Breast epithelium (tissue), 4 donors: Measurements from ENCODE around the gene ZNF681. TPM values are rescaled to one million over a fixed set of nuclear protein-coding genes. Genes with fewer than 3 reads are reported as not detected.

ENCODE experiments used
- DNase-seq, 2 donors: peaks; one replicate each; pipeline ENCODE4 v3.0.0-alpha.2; 2019; ENCODE audit warnings: low spot score in 2 of 2
- H3K27ac ChIP-seq, 2 donors: fragments of 200-600 bp; sonication (generic) in 1 of 2; one replicate each; pipeline ENCODE4 v1.5.1; 2016 to 2019; ENCODE audit warnings: mild to moderate bottlenecking in 1 of 2
- H3K27me3 ChIP-seq, 2 donors: fragments of 200-600 bp; sonication (generic) in 1 of 2; one replicate each; pipeline versions ENCODE4 v1.5.1 to v1.6.0; 2017 to 2019; ENCODE audit warnings: control low read depth in 1 of 2, mild to moderate bottlenecking in 1 of 2
- H3K36me3 ChIP-seq: fragments of 200-600 bp; one replicate; pipeline ENCODE4 v1.5.1; 2019
- H3K4me1 ChIP-seq, 2 donors: fragments of 200-600 bp; sonication (generic); one replicate each; pipeline ENCODE4 v1.5.1; 2016 to 2019; ENCODE audit warnings: control low read depth in 1 of 2
- H3K4me3 ChIP-seq, 3 donors: fragments of 200-600 bp; sonication (generic); 1 replicate in 2 of 3; 2 replicates in 1 of 3; pipeline ENCODE4 v1.5.1; 2016 to 2019; ENCODE audit warnings: mild to moderate bottlenecking in 3 of 3, moderate library complexity in 2 of 3
- H3K9me3 ChIP-seq, 2 donors: fragments of 200-600 bp; sonication (generic) in 1 of 2; one replicate each; pipeline ENCODE4 v1.5.1; 2016 to 2019; ENCODE audit warnings: control low read depth in 1 of 2
- POLR2A ChIP-seq: fragments of 450-650 bp; IDR thresholded peaks from one replicate; pipeline ENCODE4 v1.6.1; 2016; ENCODE audit warnings: antibody characterized with exemption, mild to moderate bottlenecking, moderate library complexity
- POLR2AphosphoS5 ChIP-seq, 3 donors: sonication (generic); formaldehyde crosslinking; IDR thresholded peaks; one replicate each; pipeline ENCODE4 v1.6.1; 2017; ENCODE audit warnings: antibody characterized with exemption in 3 of 3
- intact Hi-C: fragments of 100-400 bp; cut with DNase I; formaldehyde crosslinking; loops from one replicate; pipeline ENCODE4 v1.15.1; 2023; ENCODE audit warnings: low total_unique reads
- total RNA-seq, 3 donors: library from RNA; depleted of rRNA; stranded (reverse); fragments of >200 nt; gene quantifications; one replicate each; pipeline ENCODE4 v1.1.0, GENCODE V29; 2016
- TF ChIP-seq, protein P1 (sequence below), 3 donors: fragments of 450-650 bp; IDR thresholded peaks; one replicate each; pipeline ENCODE4 v1.5.1; 2016 to 2017; ENCODE audit warnings: antibody characterized with exemption in 3 of 3, mild to moderate bottlenecking in 3 of 3, moderate library complexity in 3 of 3

Gene ZNF681
- total RNA-seq, 3 donors from 2014 or later, result 1.1 to 6.1 (median 2.6) TPM

DNA sequence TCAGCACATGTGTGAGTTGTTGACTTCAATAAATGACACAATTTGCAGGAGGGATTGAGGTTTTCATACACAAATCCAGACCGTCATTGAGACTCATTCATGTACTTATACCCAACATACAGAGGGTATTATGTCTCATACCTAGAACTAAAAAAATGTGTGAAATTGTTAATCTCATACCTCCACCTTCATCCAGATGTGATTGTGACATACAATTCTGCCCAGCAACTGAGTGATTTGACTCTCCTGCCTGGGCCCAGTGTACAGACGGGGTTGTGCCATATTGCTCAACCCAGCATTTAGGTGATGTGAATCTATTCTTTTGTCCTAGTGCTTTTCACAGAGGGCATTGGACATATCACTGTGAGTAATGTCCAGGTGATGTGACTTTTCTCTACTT lies 12.6 kb upstream of the ZNF681 start:
- Histone ChIP-seq H3K9me3 (no peaks in the 10 kb centered on the region), H3K27me3 (no peaks in the 10 kb centered on the region), H3K4me3 (no peak overlapping the region), H3K36me3 (no peaks in the 10 kb centered on the region), H3K4me1 (no peaks in the 10 kb centered on the region), H3K27ac (no peak overlapping the region)
- DNase-seq, result no peak
- intact Hi-C loops, result no loop called here
- no peak for TF ChIP-seq POLR2AphosphoS5 (IDR thresholded peaks at IDR 0.05)
- TF ChIP-seq POLR2A, result no peak
- TF ChIP-seq, protein P1, sequence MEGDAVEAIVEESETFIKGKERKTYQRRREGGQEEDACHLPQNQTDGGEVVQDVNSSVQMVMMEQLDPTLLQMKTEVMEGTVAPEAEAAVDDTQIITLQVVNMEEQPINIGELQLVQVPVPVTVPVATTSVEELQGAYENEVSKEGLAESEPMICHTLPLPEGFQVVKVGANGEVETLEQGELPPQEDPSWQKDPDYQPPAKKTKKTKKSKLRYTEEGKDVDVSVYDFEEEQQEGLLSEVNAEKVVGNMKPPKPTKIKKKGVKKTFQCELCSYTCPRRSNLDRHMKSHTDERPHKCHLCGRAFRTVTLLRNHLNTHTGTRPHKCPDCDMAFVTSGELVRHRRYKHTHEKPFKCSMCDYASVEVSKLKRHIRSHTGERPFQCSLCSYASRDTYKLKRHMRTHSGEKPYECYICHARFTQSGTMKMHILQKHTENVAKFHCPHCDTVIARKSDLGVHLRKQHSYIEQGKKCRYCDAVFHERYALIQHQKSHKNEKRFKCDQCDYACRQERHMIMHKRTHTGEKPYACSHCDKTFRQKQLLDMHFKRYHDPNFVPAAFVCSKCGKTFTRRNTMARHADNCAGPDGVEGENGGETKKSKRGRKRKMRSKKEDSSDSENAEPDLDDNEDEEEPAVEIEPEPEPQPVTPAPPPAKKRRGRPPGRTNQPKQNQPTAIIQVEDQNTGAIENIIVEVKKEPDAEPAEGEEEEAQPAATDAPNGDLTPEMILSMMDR (IDR thresholded peaks at IDR 0.05), result no peak

DNA sequence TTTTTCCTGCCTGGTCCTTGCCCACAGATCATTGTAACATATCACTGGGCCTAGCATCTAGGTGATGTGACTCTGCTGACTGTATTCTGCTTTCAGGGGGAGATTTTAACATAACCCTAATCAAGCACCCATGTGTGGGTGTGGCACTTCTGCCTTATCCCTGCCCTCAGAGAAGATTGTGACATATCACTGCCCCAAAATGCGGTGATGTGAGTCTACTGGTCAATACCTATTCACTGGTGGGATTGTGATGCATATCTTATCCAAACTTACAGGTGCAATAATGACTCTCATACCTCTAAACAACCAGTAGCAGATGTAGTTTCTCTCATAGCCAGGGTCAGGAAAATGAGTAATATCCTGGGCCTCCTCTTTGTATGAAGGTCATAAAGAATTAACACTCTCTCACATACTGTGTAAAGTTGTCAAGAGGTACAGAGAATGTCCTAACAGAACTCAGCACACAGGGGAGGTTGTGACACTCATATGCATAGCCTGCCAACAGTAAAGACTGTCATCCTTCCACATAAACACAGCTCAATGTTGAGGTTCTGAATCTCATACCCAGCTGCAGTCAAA lies 12.1 kb upstream of the ZNF681 start:
- Histone ChIP-seq H3K27ac (no peak overlapping the region), H3K36me3 (no peaks in the 10 kb centered on the region), H3K4me1 (no peaks in the 10 kb centered on the region), H3K4me3 (no peak overlapping the region), H3K9me3 (no peaks in the 10 kb centered on the region), H3K27me3 (no peaks in the 10 kb centered on the region)
- TF ChIP-seq, protein P1 (IDR thresholded peaks at IDR 0.05), result no peak
- TF ChIP-seq POLR2AphosphoS5 (IDR thresholded peaks at IDR 0.05) (no peak), POLR2A (no peak)
- no peak for DNase-seq
- intact Hi-C loops, result no loop called here

DNA sequence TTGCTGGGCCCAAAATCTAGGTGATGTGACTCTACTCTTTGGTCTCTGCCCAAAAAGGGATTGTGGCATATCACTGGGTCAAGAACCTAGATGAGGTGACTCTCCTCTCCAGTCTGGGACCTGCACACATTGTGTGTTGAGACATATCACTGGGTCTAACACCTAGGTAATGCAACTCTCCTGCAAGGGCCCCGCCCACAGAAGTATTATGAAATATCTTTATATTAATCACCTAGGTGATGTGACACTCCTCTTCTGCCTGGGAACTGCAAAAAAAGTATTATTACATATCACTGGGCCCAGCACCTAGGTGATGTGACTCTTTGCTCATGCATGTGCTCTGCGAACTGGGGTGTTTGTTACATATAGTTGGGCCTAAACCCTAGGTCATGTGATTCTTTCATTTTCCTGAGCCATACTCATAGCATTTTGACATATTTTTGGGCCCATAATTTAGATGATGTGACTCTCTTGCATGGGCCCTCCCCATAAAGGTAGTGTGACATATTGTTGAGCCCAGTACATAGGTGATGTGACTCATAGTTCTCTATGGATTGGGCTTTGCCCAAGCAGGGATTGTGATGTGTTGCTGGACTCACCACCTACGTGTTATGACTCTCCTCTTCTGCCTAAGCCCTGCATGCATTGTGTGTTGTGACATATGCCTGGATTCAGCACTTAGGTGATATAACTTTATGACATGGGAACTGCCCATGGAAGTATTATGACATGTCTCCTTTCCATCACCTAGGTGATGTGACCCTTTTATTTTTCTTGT lies 11.2 kb upstream of the ZNF681 start:
- intact Hi-C loops, result no loop called here
- no peak overlapping the region for H3K4me3 ChIP-seq
- H3K27me3 ChIP-seq, result no peaks in the 10 kb centered on the region
- H3K9me3 ChIP-seq, result no peaks in the 10 kb centered on the region
- no peak for TF ChIP-seq POLR2A
- TF ChIP-seq POLR2AphosphoS5 (IDR thresholded peaks at IDR 0.05), result no peak
- TF ChIP-seq, protein P1 (IDR thresholded peaks at IDR 0.05), result no peak
- H3K27ac ChIP-seq, result no peak overlapping the region
- no peaks in the 10 kb centered on the region for H3K36me3 ChIP-seq
- DNase-seq, result no peak
- no peaks in the 10 kb centered on the region for H3K4me1 ChIP-seq

DNA sequence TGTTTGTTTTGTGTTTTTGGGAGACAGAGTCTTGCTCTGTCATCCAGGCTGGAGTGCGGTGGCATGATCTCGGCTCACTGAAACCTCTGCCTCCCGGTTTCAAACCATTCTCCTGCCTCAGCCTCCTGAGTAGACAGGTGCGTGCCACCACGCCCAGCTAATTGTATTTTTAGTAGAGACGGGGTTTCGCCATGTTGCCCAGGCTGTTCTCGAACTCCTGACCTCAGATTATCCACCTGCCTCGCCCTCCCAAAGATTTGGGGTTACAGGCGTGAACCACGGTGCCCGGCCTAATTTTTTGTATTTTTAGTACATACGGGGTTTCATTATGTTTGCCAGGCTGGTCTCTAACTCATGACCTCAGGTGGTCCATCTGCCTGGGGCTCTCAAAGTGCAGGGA lies 8.3 kb upstream of the ZNF681 start:
- H3K27me3 ChIP-seq, result no peaks in the 10 kb centered on the region
- H3K4me3 ChIP-seq, result no peak overlapping the region
- intact Hi-C loops, result no loop called here
- TF ChIP-seq POLR2AphosphoS5 (IDR thresholded peaks at IDR 0.05) (no peak), POLR2A (no peak)
- TF ChIP-seq, protein P1 (IDR thresholded peaks at IDR 0.05), result no peak
- no peak overlapping the region for H3K27ac ChIP-seq
- no peaks in the 10 kb centered on the region for H3K9me3 ChIP-seq
- no peaks in the 10 kb centered on the region for H3K36me3 ChIP-seq
- no peak for DNase-seq
- no peaks in the 10 kb centered on the region for H3K4me1 ChIP-seq

DNA sequence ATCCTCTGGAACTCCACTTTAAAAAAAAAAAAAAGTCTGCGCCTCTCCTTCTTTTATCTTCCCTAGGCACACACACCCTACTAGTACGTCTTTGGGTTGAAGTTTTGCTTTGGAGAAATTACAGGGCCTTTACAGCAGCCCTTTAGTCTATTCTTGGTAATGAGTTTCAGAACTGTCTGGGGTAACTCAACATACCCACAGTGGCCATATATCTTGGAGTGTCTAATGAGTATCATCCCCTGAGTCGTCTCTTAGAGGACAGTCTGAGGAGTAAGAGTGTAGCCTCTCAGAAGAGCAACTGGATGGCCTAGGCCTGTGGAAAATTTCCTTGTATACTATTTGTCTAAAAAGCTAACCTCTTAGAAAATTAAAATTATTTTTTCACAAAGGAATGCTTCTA lies 6.1 kb upstream of the ZNF681 start:
- no peak overlapping the region for H3K4me3 ChIP-seq

More for the DNA sequence above, 6.1 kb upstream of the ZNF681 start:
- intact Hi-C loops, result no loop called here
- Histone ChIP-seq H3K36me3 (no peaks in the 10 kb centered on the region), H3K27ac (no peak overlapping the region), H3K9me3 (no peaks in the 10 kb centered on the region), H3K4me1 (no peaks in the 10 kb centered on the region), H3K27me3 (no peaks in the 10 kb centered on the region)
- no peak for TF ChIP-seq POLR2AphosphoS5 (IDR thresholded peaks at IDR 0.05)
- DNase-seq, result no peak
